Astrocyte (in vitro differentiated cells and primary cell): ENCODE results near the gene SLC7A8. TPM values are rescaled to one million over a fixed set of nuclear protein-coding genes. Genes with fewer than 3 reads are reported as not detected.

Source experiments
- DNase-seq: peaks from one replicate; pipeline ENCODE4 v3.0.0-alpha.2; 2010; ENCODE audit warnings: low read depth
- FAIRE-seq: peaks from 2 replicates; lab custom pipeline; 2011; peaks lifted over from hg19 to GRCh38; lab: Jason Lieb, UNC
- H2AFZ ChIP-seq: 2 replicates; pipeline ENCODE4 v1.6.0; 2012; ENCODE audit warnings: low read depth, low read length, inconsistent platforms
- H3K27ac ChIP-seq: 2 replicates; pipeline ENCODE4 v1.5.1; 2011; ENCODE audit warnings: low read depth, low read length, inconsistent platforms
- H3K27me3 ChIP-seq: 2 replicates; pipeline ENCODE4 v1.6.0; 2011; ENCODE audit warnings: low read length, inconsistent platforms; ENCODE audit not compliant: insufficient read depth
- H3K36me3 ChIP-seq: 2 replicates; pipeline ENCODE4 v1.5.1; 2011; ENCODE audit warnings: low read length, inconsistent platforms; ENCODE audit not compliant: insufficient read depth
- H3K4me1 ChIP-seq: 2 replicates; pipeline ENCODE4 v1.5.1; 2011; ENCODE audit warnings: low read length, inconsistent platforms; ENCODE audit not compliant: insufficient read depth
- H3K4me2 ChIP-seq: 2 replicates; pipeline ENCODE4 v1.6.0; 2012; ENCODE audit warnings: low read length, inconsistent platforms
- H3K4me3 ChIP-seq: 2 replicates; pipeline ENCODE4 v1.5.1; 2011; ENCODE audit warnings: low read depth, mild to moderate bottlenecking, low read length, inconsistent platforms; ENCODE audit not compliant: insufficient read depth
- H3K79me2 ChIP-seq: 2 replicates; pipeline ENCODE4 v1.6.0; 2012; ENCODE audit warnings: mild to moderate bottlenecking, low read length, inconsistent platforms; ENCODE audit not compliant: insufficient read depth
- H3K9ac ChIP-seq: 2 replicates; pipeline ENCODE4 v1.6.0; 2012; ENCODE audit warnings: mild to moderate bottlenecking, low read length, inconsistent platforms
- H3K9me3 ChIP-seq: 2 replicates; pipeline ENCODE4 v1.5.1; 2012; ENCODE audit warnings: low read depth, mild to moderate bottlenecking, low read length, inconsistent platforms; ENCODE audit not compliant: insufficient read depth
- H4K20me1 ChIP-seq: 2 replicates; pipeline ENCODE4 v1.6.0; 2012; ENCODE audit warnings: low read length, inconsistent platforms; ENCODE audit not compliant: insufficient read depth
- H3K27ac Mint-ChIP-seq: one replicate; pipeline ENCODE4 v1.8.0; 2021; ENCODE audit warnings: mild to moderate bottlenecking, mixed read lengths; ENCODE audit not compliant: unreplicated experiment
- H3K27me3 Mint-ChIP-seq: one replicate; pipeline ENCODE4 v1.8.0; 2021; ENCODE audit warnings: low read depth, mixed read lengths; ENCODE audit not compliant: unreplicated experiment
- H3K36me3 Mint-ChIP-seq: one replicate; pipeline ENCODE4 v1.8.0; 2021; ENCODE audit warnings: low read depth, mixed read lengths; ENCODE audit not compliant: unreplicated experiment
- H3K4me1 Mint-ChIP-seq: one replicate; pipeline ENCODE4 v1.8.0; 2021; ENCODE audit warnings: low read depth, mixed read lengths; ENCODE audit not compliant: unreplicated experiment
- H3K4me3 Mint-ChIP-seq: one replicate; pipeline ENCODE4 v1.8.0; 2021; ENCODE audit warnings: mild to moderate bottlenecking, moderate library complexity, mixed read lengths; ENCODE audit not compliant: unreplicated experiment
- H3K9me3 Mint-ChIP-seq: one replicate; pipeline ENCODE4 v1.8.0; 2021; ENCODE audit warnings: mild to moderate bottlenecking, mixed read lengths; ENCODE audit not compliant: unreplicated experiment
- CTCF ChIP-seq: IDR thresholded peaks from 2 replicates; pipeline ENCODE4 v1.5.1; 2011; ENCODE audit warnings: low read depth, mild to moderate bottlenecking, inconsistent platforms, low read length, moderate library complexity; ENCODE audit not compliant: insufficient read depth
- EZH2 ChIP-seq: IDR thresholded peaks from 2 replicates; pipeline ENCODE4 v1.6.1; 2012; ENCODE audit warnings: mild to moderate bottlenecking, low read length, inconsistent platforms; ENCODE audit not compliant: insufficient read depth
- total RNA-seq: library from RNA; stranded (reverse); gene quantifications from 2 replicates; pipeline ENCODE4 v1.2.1, GENCODE V29; 2021

Gene SLC7A8
- total RNA-seq, 1 donor from 2014 or later, result 6.5 TPM

- Mint-ChIP-seq H3K4me1 (peaks cover 31% of the 10 kb centered on the region), H3K9me3 (no peaks in the 10 kb centered on the region), H3K27ac (no peak overlapping the region), H3K36me3 (no peaks in the 10 kb centered on the region), H3K27me3 (peaks cover 6% of the 10 kb centered on the region), H3K4me3 (no peak overlapping the region)
- H3K27me3 ChIP-seq, result peaks cover 21% of the 10 kb centered on the region
- H3K4me3 ChIP-seq, result no peak overlapping the region
- TF ChIP-seq EZH2, result no peak
- no peaks in the 10 kb centered on the region for H3K9me3 ChIP-seq
- H2AFZ ChIP-seq, result no peak overlapping the region
- H4K20me1 ChIP-seq, result no peaks in the 10 kb centered on the region
- H3K4me2 ChIP-seq, result no peak overlapping the region
- no peaks in the 10 kb centered on the region for H3K36me3 ChIP-seq
- H3K79me2 ChIP-seq, result no peaks in the 10 kb centered on the region
- H3K27ac ChIP-seq, result no peak overlapping the region
- H3K9ac ChIP-seq, result no peak overlapping the region
- peaks cover 4% of the 10 kb centered on the region for H3K4me1 ChIP-seq
- no peak for DNase-seq
- FAIRE-seq, result no peak
Observed at GRCh38 chr14:23169622-23170021, 13.8 kb downstream of the SLC7A8 start.

DNA sequence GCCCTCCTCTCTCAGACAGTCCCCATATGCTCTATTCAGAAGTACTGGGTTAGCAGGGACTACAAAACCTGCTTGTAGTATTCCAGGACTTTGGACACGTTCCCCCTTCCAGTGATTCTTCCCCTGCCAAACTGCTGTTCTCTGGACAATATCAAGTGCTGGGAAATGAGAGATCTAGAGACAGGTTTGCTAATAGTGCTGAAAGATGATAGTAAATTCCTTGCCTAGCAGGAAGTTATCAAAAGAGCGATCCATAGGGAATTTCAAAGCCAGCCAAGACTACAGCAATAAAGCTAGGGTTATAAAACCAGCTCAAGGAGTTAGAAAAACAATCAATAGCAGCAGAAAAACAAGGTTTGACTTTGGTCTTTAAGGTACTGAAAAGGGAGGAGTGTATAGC, 15.2 kb downstream of the SLC7A8 start:
- Mint-ChIP-seq H3K4me3 (no peak overlapping the region), H3K36me3 (no peaks in the 10 kb centered on the region), H3K27me3 (peaks cover 6% of the 10 kb centered on the region), H3K9me3 (no peaks in the 10 kb centered on the region), H3K4me1 (peaks cover 23% of the 10 kb centered on the region), H3K27ac (no peak overlapping the region)
- Histone ChIP-seq H3K27me3 (peaks cover 21% of the 10 kb centered on the region), H2AFZ (no peak overlapping the region), H3K27ac (no peak overlapping the region), H3K4me3 (no peak overlapping the region), H4K20me1 (no peaks in the 10 kb centered on the region), H3K4me2 (no peak overlapping the region), H3K36me3 (no peaks in the 10 kb centered on the region), H3K9me3 (no peaks in the 10 kb centered on the region), H3K79me2 (no peaks in the 10 kb centered on the region), H3K9ac (no peak overlapping the region), H3K4me1 (peaks cover 4% of the 10 kb centered on the region)
- no peak for FAIRE-seq
- TF ChIP-seq CTCF (no peak), EZH2 (no peak)
- DNase-seq, result no peak

- no peaks in the 10 kb centered on the region for H3K9me3 Mint-ChIP-seq
- no peak overlapping the region for H2AFZ ChIP-seq
- peaks cover 9% of the 10 kb centered on the region for H3K27me3 Mint-ChIP-seq
- H3K27ac Mint-ChIP-seq, result no peak overlapping the region
- no peaks in the 10 kb centered on the region for H3K9me3 ChIP-seq
- FAIRE-seq (no peak), DNase-seq (peak; percentile 34)
- H3K27me3 ChIP-seq, result peaks cover 21% of the 10 kb centered on the region
- TF ChIP-seq CTCF (no peak), EZH2 (no peak)
- peaks cover 23% of the 10 kb centered on the region for H3K4me1 Mint-ChIP-seq
- no peak overlapping the region for H3K9ac ChIP-seq
- peak overlapping the region; percentile 36 for H3K4me3 Mint-ChIP-seq
- no peaks in the 10 kb centered on the region for H3K79me2 ChIP-seq
- peaks cover 4% of the 10 kb centered on the region for H3K4me1 ChIP-seq
- H4K20me1 ChIP-seq, result no peaks in the 10 kb centered on the region
- H3K36me3 ChIP-seq, result no peaks in the 10 kb centered on the region
- H3K36me3 Mint-ChIP-seq, result no peaks in the 10 kb centered on the region
- no peak overlapping the region for H3K27ac ChIP-seq
- H3K4me2 ChIP-seq, result no peak overlapping the region
- no peak overlapping the region for H3K4me3 ChIP-seq
Observed at GRCh38 chr14:23167116-23167847, 16.2 kb downstream of the SLC7A8 start.
